Naive thymus-derived CD8-positive, alpha-beta T cell (primary cell): ENCODE measurements around the gene ABI2. TPM values are rescaled to one million over a fixed set of nuclear protein-coding genes. Genes with fewer than 3 reads are reported as not detected.
"Not testable (repeated sequence)": the region's sequence is repeated elsewhere in the genome, so short reads cannot be mapped to it uniquely, and the experiment has no call there.

Experiments
- ATAC-seq, 2 donors: fragments of 150-1000 bp; cut with Tn5 transposase in 1 of 2; sonication (Bioruptor Pico), chemical (Tn5 transposase) in 1 of 2; 1 replicate in 1 of 2; 2 replicates in 1 of 2; pipeline ENCODE4 v1.10.0; 2021; ENCODE audit warnings: mild to moderate bottlenecking in 2 of 2, moderate library complexity in 2 of 2
- POLR2A ChIA-PET: fragments of 350-600 bp; sonication (Branson Sonifier 250); formaldehyde crosslinking; loops from one replicate; lab custom pipeline; 2021; ENCODE audit warnings: antibody characterized with exemption; lab: Charles Lee
- DNase-seq, 10 donors: peaks; one replicate each; pipeline versions ENCODE4 v3.0.0 to v3.0.0-alpha.2; 2020 to 2022
- H3K27ac Mint-ChIP-seq, 10 donors: one replicate each; pipeline ENCODE4 v1.8.0; 2020 to 2022; ENCODE audit warnings: mild to moderate bottlenecking in 10 of 10, mixed read lengths in 10 of 10, moderate library complexity in 4 of 10, inconsistent platforms in 1 of 10
- H3K27me3 Mint-ChIP-seq, 5 donors: one replicate each; pipeline ENCODE4 v1.8.0; 2021 to 2022; ENCODE audit warnings: mixed read lengths in 5 of 5
- H3K36me3 Mint-ChIP-seq, 3 donors: one replicate each; pipeline ENCODE4 v1.8.0; 2020 to 2022; ENCODE audit warnings: mixed read lengths in 3 of 3, mild to moderate bottlenecking in 2 of 3, inconsistent platforms in 1 of 3
- H3K4me1 Mint-ChIP-seq, 4 donors: one replicate each; pipeline ENCODE4 v1.8.0; 2021 to 2022; ENCODE audit warnings: mixed read lengths in 4 of 4
- H3K4me3 Mint-ChIP-seq, 10 donors: one replicate each; pipeline ENCODE4 v1.8.0; 2020 to 2022; ENCODE audit warnings: mild to moderate bottlenecking in 10 of 10, mixed read lengths in 10 of 10, moderate library complexity in 6 of 10, inconsistent platforms in 1 of 10
- H3K9me3 Mint-ChIP-seq, 9 donors: one replicate each; pipeline ENCODE4 v1.8.0; 2020 to 2022; ENCODE audit warnings: mixed read lengths in 9 of 9, mild to moderate bottlenecking in 3 of 9, inconsistent platforms in 1 of 9, moderate library complexity in 1 of 9
- polyA plus RNA-seq, 3 donors: library from polyadenylated mRNA; unstranded; fragments of 300-500 nt; fragmentation: Illumina TruSeq; gene quantifications; one replicate each; pipeline ENCODE4 v1.2.3, GENCODE V29; 2021
- total RNA-seq, 8 experiments: library from RNA in 2 of 8; stranded (reverse) in 2 of 8; gene quantifications; one replicate each; pipeline ENCODE4 v1.2.3 and lab custom pipeline; 2021 to 2026

The ABI2 gene
- total and polyA plus RNA-seq, 5 experiments from 2014 or later: 27.0 to 37.4 (median 30.8) TPM

DNA sequence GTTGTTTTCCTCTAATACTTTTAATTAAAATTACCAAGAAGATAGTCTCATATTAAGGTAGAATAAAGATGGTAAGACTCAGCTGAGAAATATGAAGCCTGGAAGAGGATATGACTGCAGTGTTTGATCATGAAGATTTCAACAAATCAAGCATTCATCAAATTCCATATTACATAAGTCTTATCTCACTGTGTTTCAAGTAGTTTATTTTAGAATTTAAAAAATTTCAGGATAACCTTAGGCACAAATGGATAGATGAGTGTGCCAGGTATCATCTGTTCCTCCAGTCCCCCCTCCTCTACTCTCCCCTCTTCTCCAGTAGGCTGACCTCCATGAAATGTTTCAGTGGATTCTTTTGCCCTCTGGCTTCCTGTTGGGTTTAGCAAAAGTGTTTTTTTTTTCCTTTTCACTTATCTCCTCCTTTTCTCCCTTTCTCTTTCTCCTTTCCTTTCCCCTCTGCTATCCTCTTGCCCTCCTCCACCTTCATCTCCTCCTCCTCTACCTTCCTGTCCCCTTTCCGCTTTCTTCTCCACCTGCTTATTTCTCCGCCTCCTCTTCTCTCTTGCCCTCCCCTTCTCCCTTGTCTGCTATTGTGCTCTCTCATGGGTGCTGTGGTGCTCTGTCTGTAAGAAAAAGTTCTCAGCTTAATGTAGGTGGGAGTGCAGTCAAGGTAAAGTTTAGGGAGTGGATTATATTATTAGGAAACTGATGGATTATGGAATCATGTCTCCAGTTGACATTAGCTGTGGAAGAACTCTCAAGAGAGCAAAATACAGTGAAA lies 72.8 kb downstream of the ABI2 start:
- peak overlapping the region in 1 of 10 donors; percentile 71 for H3K27ac Mint-ChIP-seq
- H3K27me3 Mint-ChIP-seq: no peaks in the 10 kb centered on the region
- peaks cover 0 to 5% (median 0%) of the 10 kb centered on the region in 4 donors for H3K4me1 Mint-ChIP-seq
- peaks cover 0 to 10% (median 0%) of the 10 kb centered on the region in 9 donors for H3K9me3 Mint-ChIP-seq
- H3K36me3 Mint-ChIP-seq: peaks cover 12 to 58% (median 46%) of the 10 kb centered on the region in 3 donors
- ATAC-seq (no peak), DNase-seq (no peak)
- no peak overlapping the region for H3K4me3 Mint-ChIP-seq
- POLR2A ChIA-PET: no interaction called here

DNA sequence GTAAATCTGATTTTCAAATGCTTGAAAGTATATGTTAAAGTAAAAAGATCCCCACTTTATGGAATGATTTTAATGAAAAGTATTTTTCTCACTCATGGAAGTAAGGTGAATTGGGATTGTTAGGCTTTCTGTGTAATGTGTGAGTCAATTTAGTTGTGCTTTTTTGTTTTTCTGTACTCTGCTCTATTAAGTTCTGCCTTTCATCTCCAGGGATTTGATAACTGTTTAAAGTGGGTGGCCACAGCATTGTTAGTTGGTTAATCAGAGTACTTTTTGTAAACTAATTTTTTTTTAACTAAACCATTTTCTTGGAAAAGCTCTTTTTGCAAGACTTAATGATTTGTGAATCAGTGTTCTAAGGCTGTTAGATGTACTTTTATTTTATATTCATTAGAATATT lies 76.8 kb downstream of the ABI2 start:
- ATAC-seq: no peak
- POLR2A ChIA-PET: no interaction called here
- H3K27ac Mint-ChIP-seq: peak overlapping the region in 1 of 10 donors; percentile 11

DNA sequence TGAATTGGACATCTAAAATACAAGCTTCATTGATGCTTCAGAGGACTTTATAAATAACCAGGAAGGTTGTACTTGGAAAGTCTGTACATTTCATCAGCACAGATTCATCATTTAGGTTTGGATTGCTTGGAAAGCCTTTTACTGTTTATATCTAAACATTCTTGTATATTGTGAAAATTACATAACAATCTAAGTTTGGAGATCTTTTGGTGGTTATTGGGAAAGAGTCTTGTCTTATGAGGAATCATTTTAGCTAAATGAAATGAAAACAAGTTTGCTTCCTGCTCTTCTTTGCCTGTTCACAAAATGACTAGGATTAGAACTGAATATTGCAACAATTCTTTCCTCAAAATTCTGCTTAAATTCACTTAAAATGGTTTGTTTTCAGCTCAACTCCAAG lies 79.3 kb downstream of the ABI2 start:
- Mint-ChIP-seq H3K4me3 (no peak overlapping the region), H3K36me3 (peaks cover 16 to 84% (median 50%) of the 10 kb centered on the region in 3 donors), H3K4me1 (no peaks in the 10 kb centered on the region), H3K9me3 (no peaks in the 10 kb centered on the region), H3K27ac (no peak overlapping the region), H3K27me3 (no peaks in the 10 kb centered on the region)
- POLR2A ChIA-PET: no interaction called here
- no peak for DNase-seq
- no peak for ATAC-seq

More for the DNA sequence above, 76.8 kb downstream of the ABI2 start:
- Mint-ChIP-seq H3K4me1 (no peaks in the 10 kb centered on the region), H3K4me3 (no peak overlapping the region), H3K36me3 (peaks cover 11 to 75% (median 42%) of the 10 kb centered on the region in 3 donors), H3K27me3 (no peaks in the 10 kb centered on the region), H3K9me3 (no peaks in the 10 kb centered on the region)
- no peak for DNase-seq

DNA sequence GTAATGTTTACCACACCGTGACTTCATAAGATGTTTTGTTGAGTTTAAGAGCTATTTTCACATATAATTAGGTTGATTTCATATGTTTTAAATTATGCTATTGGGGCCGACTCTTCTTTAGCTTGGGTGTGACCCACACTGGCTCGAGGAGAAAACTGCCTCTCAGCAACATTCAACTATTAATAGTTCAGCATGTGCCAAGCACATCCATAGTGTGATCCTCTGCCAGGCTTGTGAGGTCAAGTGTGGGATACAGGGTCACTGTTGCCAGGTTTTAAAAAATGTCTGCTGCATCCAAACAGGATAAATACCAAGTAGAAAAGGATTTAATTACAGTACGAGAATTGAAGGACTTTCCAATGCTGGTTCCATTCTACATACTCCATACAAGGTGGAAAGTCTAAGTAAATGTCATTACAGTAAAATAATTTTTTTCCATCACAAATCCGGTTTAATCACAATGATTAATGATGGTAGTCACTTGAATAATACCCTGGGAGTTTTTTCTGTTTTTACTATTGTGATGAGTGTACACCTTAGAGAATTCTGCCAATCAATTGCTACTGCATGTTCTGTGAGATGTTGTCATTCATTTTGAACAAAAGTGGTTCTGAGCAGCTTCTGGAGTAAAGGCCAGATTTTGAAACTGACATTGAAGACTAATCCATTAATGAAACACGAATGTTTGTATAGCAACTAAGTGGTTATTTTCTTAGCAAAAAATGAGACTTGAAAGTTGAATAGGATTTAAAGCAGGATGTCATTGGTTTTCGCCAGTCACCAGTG lies 84.5 kb downstream of the ABI2 start:
- DNase-seq (no peak), ATAC-seq (no peak)
- Mint-ChIP-seq H3K27ac (no peak overlapping the region), H3K27me3 (no peaks in the 10 kb centered on the region), H3K4me1 (no peaks in the 10 kb centered on the region), H3K9me3 (peaks cover 0 to 9% (median 2%) of the 10 kb centered on the region in 9 donors), H3K36me3 (peaks cover 22 to 73% (median 53%) of the 10 kb centered on the region in 3 donors), H3K4me3 (no peak overlapping the region)
- POLR2A ChIA-PET: no interaction called here

DNA sequence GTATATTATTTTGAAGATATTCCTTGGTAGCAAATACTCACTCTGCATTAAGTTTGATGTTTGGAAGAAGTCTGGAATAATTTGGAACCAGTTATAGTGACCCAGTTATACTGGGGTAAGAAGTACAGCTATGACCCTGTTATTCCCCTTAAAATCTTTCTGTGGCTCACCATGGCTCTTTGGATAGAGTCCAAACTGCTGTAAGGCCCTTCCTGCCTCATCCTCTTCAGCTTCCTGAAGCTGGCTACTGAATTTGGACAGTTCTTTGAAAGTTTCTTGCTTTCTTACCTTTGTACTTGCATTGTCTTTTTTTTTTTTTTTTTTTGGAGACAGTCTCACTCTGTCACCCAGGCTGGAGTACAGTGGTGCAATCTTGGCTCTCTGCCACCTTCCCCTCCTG lies 85.6 kb downstream of the ABI2 start:
- peaks cover 30 to 75% (median 63%) of the 10 kb centered on the region in 3 donors for H3K36me3 Mint-ChIP-seq
- DNase-seq (no peak), ATAC-seq (no peak)
- no peak overlapping the region for H3K4me3 Mint-ChIP-seq
- H3K27ac Mint-ChIP-seq: no peak overlapping the region
- POLR2A ChIA-PET: no interaction called here
- no peaks in the 10 kb centered on the region for H3K27me3 Mint-ChIP-seq
- H3K4me1 Mint-ChIP-seq: no peaks in the 10 kb centered on the region
- peaks cover 0 to 19% (median 10%) of the 10 kb centered on the region in 9 donors for H3K9me3 Mint-ChIP-seq

DNA sequence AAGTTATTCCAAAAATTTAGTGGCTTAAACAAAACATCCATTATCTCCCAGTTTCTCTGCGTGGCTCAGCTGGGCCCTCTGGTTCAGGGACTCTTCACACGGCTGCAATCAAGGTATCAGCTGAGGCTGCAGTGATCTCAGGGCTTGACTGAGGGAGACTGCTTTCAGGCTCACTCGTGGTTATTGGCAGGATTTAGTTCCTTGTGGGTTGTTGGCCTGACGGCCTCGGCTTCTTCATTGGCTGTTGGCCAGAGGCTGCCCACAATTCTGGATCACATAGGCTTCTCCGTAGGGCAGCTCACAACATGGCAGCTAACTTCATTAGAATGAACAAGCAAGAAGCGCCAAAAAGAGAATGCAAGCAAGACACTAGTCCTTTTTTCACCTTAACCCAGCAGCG lies 90.1 kb downstream of the ABI2 start:
- POLR2A ChIA-PET: no interaction called here
- Mint-ChIP-seq H3K9me3 (peaks cover 0 to 19% (median 10%) of the 10 kb centered on the region in 9 donors), H3K4me1 (peaks cover 0 to 1% (median 0%) of the 10 kb centered on the region in 4 donors), H3K4me3 (no peak overlapping the region), H3K27me3 (no peaks in the 10 kb centered on the region), H3K27ac (no peak overlapping the region), H3K36me3 (peaks cover 26 to 77% (median 65%) of the 10 kb centered on the region in 3 donors)
- no peak for ATAC-seq
- DNase-seq: no peak

DNA sequence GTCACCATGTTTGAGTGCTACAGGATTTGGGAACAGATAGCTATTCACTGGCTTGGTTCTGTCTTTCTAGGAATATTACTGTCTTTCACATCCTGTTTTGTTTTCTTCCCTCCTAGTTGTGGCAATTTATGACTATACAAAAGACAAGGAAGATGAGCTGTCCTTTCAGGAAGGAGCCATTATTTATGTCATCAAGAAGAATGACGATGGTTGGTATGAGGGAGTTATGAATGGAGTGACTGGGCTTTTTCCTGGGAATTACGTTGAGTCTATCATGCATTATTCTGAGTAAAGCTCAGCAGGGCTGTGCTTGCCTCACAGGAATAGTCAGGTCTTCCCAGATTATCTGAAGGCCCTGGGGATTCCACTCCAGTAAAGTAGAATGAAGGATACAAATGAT lies 98.9 kb downstream of the ABI2 start:
- no peak overlapping the region for H3K27ac Mint-ChIP-seq
- no peak for ATAC-seq
- POLR2A ChIA-PET: no interaction called here

DNA sequence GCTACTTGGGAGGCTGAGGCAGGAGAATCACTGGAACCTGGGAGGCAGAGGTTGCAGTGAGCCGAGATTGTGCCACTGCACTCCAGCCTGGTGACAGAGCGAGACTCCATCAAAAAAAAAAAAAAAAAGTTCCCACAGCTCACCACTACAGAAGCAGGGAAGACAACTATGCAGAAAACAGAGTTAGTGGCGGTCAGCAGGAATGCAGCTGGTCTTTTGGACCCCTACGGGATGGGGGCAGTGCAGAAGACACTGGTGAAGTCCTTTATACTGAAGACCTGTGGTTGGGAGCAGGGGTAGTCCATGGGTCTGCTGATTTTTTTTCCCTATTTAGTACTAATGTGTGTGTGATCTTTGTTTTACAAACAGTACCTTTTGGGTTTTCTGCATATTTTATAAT lies 101.4 kb downstream of the ABI2 start:
- DNase-seq, H3K9me3 Mint-ChIP-seq, H3K4me1 Mint-ChIP-seq, H3K27ac Mint-ChIP-seq, H3K4me3 Mint-ChIP-seq, ATAC-seq, H3K27me3 Mint-ChIP-seq: not testable (repeated sequence)
- H3K36me3 Mint-ChIP-seq: peaks cover 5 to 68% (median 20%) of the 10 kb centered on the region in 3 donors
- POLR2A ChIA-PET: interaction anchor here (0.7 kb wide), 1 partner anchor 45 kb away, joined by 4 read pairs; no protein-coding TSS in a partner anchor

More for the DNA sequence above, 98.9 kb downstream of the ABI2 start:
- no peaks in the 10 kb centered on the region for H3K27me3 Mint-ChIP-seq
- H3K4me3 Mint-ChIP-seq: no peak overlapping the region
- no peaks in the 10 kb centered on the region for H3K9me3 Mint-ChIP-seq
- H3K36me3 Mint-ChIP-seq: peaks cover 5 to 75% (median 31%) of the 10 kb centered on the region in 3 donors
- no peak for DNase-seq
- no peaks in the 10 kb centered on the region for H3K4me1 Mint-ChIP-seq

DNA sequence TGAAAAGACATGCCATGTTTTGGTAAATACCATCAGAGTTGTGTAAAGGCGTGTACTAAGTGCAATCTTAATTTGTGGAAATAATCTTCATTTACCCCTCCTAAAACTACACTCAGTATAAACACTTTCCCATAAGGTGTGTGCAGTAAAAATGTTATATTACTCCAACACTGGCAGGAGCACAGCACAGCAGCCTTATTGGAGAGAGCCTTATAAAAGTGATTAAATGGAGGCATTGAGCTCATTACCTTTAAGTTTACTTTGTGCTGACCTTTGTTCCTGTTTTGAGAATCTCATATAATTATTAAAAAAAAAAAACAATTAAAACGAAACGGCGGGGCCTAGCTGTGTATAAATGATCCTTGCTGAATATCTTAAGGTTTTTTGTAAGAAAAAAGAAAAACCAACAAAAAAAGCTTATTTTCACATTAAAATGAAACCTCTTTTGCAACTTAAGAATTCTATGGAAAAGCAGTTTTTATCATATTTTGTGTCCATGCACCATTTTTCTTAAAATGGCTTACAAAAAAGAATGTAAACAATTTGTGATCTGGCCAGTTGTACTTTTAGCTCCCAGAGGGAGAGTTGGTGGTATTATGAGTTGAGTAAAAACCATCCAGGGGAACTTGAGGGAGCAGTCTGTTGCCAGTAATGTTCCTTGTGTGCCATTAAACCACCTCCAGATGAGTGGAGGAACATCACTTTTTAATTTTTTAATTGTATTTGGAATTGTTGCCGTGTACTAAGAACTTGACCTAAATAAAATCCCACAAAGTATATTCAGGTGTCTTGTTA lies 103.4 kb downstream of the ABI2 start:
- Mint-ChIP-seq H3K27me3 (no peaks in the 10 kb centered on the region), H3K4me1 (no peaks in the 10 kb centered on the region), H3K9me3 (no peaks in the 10 kb centered on the region), H3K27ac (no peak overlapping the region), H3K4me3 (no peak overlapping the region), H3K36me3 (peaks cover 5 to 58% (median 22%) of the 10 kb centered on the region in 3 donors)
- DNase-seq: no peak
- POLR2A ChIA-PET: no interaction called here
- ATAC-seq: no peak

DNA sequence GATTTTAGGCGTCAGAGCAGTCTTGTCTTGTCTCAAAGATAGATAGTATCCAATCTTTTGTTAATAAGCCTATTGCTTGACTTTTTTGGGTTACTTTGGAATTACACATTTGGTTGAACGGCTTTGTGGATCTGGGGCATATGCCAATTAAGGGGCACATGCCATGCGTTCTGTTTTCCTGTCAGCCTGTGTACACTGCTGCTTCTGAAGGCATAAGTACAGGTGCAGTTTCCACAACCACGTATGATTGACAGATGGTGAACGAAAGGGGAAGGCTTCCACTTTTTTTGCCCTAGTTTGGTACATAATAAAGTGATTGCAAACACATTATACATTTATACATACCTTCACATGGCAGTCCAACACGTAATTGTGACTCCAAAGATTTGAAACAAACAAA lies 104.6 kb downstream of the ABI2 start:
- H3K36me3 Mint-ChIP-seq: peaks cover 0 to 50% (median 10%) of the 10 kb centered on the region in 3 donors
- DNase-seq (no peak), ATAC-seq (no peak)
- no peak overlapping the region for H3K4me3 Mint-ChIP-seq
- H3K27me3 Mint-ChIP-seq: no peaks in the 10 kb centered on the region
- no peaks in the 10 kb centered on the region for H3K9me3 Mint-ChIP-seq
- peak overlapping the region in 1 of 10 donors; percentile 45 for H3K27ac Mint-ChIP-seq
- no peaks in the 10 kb centered on the region for H3K4me1 Mint-ChIP-seq
- POLR2A ChIA-PET: no interaction called here

DNA sequence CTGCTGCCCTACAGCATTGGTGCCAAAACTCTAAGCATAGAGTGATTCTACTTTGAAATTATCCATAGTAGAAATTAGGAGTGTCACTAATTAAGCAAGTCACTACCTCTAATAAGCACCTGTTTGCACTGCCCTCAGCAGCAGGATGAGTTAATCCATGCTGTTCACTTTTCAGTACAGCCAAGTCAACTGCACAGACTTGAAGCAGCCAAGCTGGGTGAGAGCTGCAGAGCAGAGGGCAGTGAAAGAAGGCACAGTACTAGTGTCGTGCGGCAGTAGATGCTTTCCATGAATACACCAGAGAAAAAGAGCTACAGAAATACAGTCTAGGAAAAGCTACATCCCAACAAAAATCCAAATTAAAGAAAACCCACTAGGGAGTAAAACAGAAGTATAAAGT lies 108.3 kb downstream of the ABI2 start:
- peaks cover 0 to 18% (median 5%) of the 10 kb centered on the region in 3 donors for H3K36me3 Mint-ChIP-seq
- H3K4me1 Mint-ChIP-seq: no peaks in the 10 kb centered on the region
- DNase-seq (no peak), ATAC-seq (no peak)
- H3K27ac Mint-ChIP-seq: peak overlapping the region in 1 of 10 donors; percentile 58
- no peaks in the 10 kb centered on the region for H3K27me3 Mint-ChIP-seq
- H3K4me3 Mint-ChIP-seq: no peak overlapping the region
- POLR2A ChIA-PET: no interaction called here
- H3K9me3 Mint-ChIP-seq: no peaks in the 10 kb centered on the region

DNA sequence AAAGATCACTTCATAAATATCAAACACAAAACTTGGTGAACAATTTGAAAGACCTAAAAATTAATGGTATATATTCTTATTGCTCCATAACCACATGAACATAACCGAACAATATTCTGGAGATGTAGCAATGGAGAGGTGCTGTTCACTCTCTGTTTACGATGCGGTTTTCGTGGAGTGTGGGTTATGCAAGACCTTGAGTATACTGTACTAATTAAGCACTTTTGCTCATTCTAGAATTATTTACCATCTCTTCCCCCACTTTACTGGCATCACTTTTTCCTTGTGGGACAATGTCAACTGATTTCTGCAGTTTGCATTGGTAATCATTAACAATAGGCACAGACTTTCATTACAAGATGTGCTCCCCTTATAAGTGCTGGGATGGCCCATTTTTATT lies 109.3 kb downstream of the ABI2 start:
- H3K27ac Mint-ChIP-seq: no peak overlapping the region
- POLR2A ChIA-PET: no interaction called here
- H3K9me3 Mint-ChIP-seq: no peaks in the 10 kb centered on the region
- no peak for DNase-seq
- H3K4me3 Mint-ChIP-seq: no peak overlapping the region
- H3K4me1 Mint-ChIP-seq: no peaks in the 10 kb centered on the region
- ATAC-seq: no peak
- H3K27me3 Mint-ChIP-seq: no peaks in the 10 kb centered on the region
- H3K36me3 Mint-ChIP-seq: peaks cover 0 to 14% (median 5%) of the 10 kb centered on the region in 3 donors
